GM23338 (cell line): Measurements from ENCODE around the gene FAM20A. TPM values are rescaled to one million over a fixed set of nuclear protein-coding genes. Genes with fewer than 3 reads are reported as not detected.

Experiments used
- ATAC-seq: fragments of 200-7000 bp; cut with Tn5 transposase; 3 replicates; pipeline ENCODE4 v1.9.1; 2020
- DNase-seq: peaks from one replicate; pipeline ENCODE4 v3.0.0-alpha.2; 2015; ENCODE audit warnings: low spot score
- H2AFZ ChIP-seq: fragments of 200-600 bp; sonication (generic); 2 replicates; pipeline ENCODE4 v1.8.0; 2016; ENCODE audit warnings: antibody characterized with exemption, mild to moderate bottlenecking, moderate library complexity
- H3F3A ChIP-seq: fragments of 200-600 bp; sonication (generic); replicated peaks from 2 replicates; pipeline ENCODE4 v1.8.0; 2017; ENCODE audit warnings: antibody characterized with exemption, mixed run types, low read depth
- H3K27ac ChIP-seq: fragments of 200-600 bp; sonication (generic); 2 replicates; pipeline ENCODE4 v1.6.1; 2016; ENCODE audit warnings: low read depth
- H3K27me3 ChIP-seq: fragments of 200-600 bp; sonication (generic); 2 replicates; pipeline ENCODE4 v1.8.0; 2016; ENCODE audit warnings: mild to moderate bottlenecking, mixed run types, moderate library complexity; ENCODE audit not compliant: insufficient read depth
- H3K36me3 ChIP-seq: fragments of 200-600 bp; sonication (generic); 2 replicates; pipeline ENCODE4 v1.8.0; 2016; ENCODE audit warnings: mild to moderate bottlenecking; ENCODE audit not compliant: insufficient read depth
- H3K4me1 ChIP-seq: fragments of 200-600 bp; sonication (generic); 2 replicates; pipeline ENCODE4 v1.8.0; 2016; ENCODE audit warnings: mild to moderate bottlenecking, moderate library complexity; ENCODE audit not compliant: insufficient read depth
- H3K4me2 ChIP-seq: fragments of 200-600 bp; sonication (generic); 2 replicates; pipeline ENCODE4 v1.7.1; 2017; ENCODE audit warnings: mixed run types
- H3K4me3 ChIP-seq: fragments of 200-600 bp; sonication (generic); 2 replicates; pipeline ENCODE4 v1.6.1; 2016; ENCODE audit warnings: mixed run types
- H3K79me2 ChIP-seq: fragments of 200-600 bp; sonication (generic); replicated peaks from 2 replicates; pipeline ENCODE4 v1.8.0; 2017; ENCODE audit warnings: mild to moderate bottlenecking; ENCODE audit not compliant: insufficient read depth
- H3K9me2 ChIP-seq: fragments of 200-600 bp; sonication (generic); 2 replicates; pipeline ENCODE4 v1.8.0; 2017; ENCODE audit not compliant: insufficient read depth
- H4K20me1 ChIP-seq: fragments of 200-600 bp; sonication (generic); replicated peaks from 2 replicates; pipeline ENCODE4 v1.8.0; 2017; ENCODE audit warnings: mild to moderate bottlenecking; ENCODE audit not compliant: insufficient read depth
- H3K27ac Mint-ChIP-seq: 2 replicates; pipeline ENCODE4 v1.8.0; 2020; ENCODE audit warnings: inconsistent platforms, mild to moderate bottlenecking, moderate library complexity, mixed read lengths
- H3K27me3 Mint-ChIP-seq: 3 replicates; pipeline ENCODE4 v1.8.0; 2022; ENCODE audit warnings: low read depth, mild to moderate bottlenecking, moderate library complexity, mixed read lengths, inconsistent platforms; ENCODE audit not compliant: insufficient read depth, poor library complexity
- H3K36me3 Mint-ChIP-seq: 3 replicates; pipeline ENCODE4 v1.8.0; 2021; ENCODE audit warnings: low read depth, mild to moderate bottlenecking, inconsistent platforms, moderate library complexity, mixed read lengths
- H3K4me1 Mint-ChIP-seq: 3 replicates; pipeline ENCODE4 v1.8.0; 2020; ENCODE audit warnings: mild to moderate bottlenecking, inconsistent platforms, mixed read lengths
- H3K4me3 Mint-ChIP-seq: 3 replicates; pipeline ENCODE4 v1.8.0; 2021; ENCODE audit warnings: moderate library complexity, mild to moderate bottlenecking, inconsistent platforms, mixed read lengths
- H3K9me3 Mint-ChIP-seq: 3 replicates; pipeline ENCODE4 v1.8.0; 2020; ENCODE audit warnings: moderate library complexity, mild to moderate bottlenecking, inconsistent platforms, mixed read lengths
- CREB1 ChIP-seq: fragments of 250-450 bp; sonication (Bioruptor Pico); IDR thresholded peaks from 2 replicates; pipeline ENCODE4 v1.5.0; 2020; ENCODE audit warnings: low read depth, mild to moderate bottlenecking, moderate library complexity
- CTCF ChIP-seq, 2 experiments: fragments of 200-600 bp in 1 of 2; sonication (generic) in 1 of 2; conservative IDR thresholded peaks; 2 replicates each; pipeline versions ENCODE4 v1.5.1 to v1.6.1; 2016 to 2017; ENCODE audit warnings: antibody characterized with exemption in 2 of 2, low read depth in 2 of 2, mild to moderate bottlenecking in 2 of 2, moderate library complexity in 1 of 2
- ETS1 ChIP-seq: IDR thresholded peaks from 2 replicates; pipeline ENCODE4 v1.6.1; 2016; ENCODE audit warnings: antibody characterized with exemption
- EZH2 ChIP-seq: fragments of 200-600 bp; sonication (generic); IDR thresholded peaks from one replicate; pipeline ENCODE4 v1.8.0; 2017; ENCODE audit warnings: antibody characterized with exemption, mild to moderate bottlenecking, low read depth; ENCODE audit not compliant: unreplicated experiment
- EZH2phosphoT487 ChIP-seq: fragments of 200-600 bp; sonication (generic); IDR thresholded peaks from one replicate; pipeline ENCODE4 v1.8.1; 2018; ENCODE audit warnings: antibody characterized with exemption; ENCODE audit not compliant: unreplicated experiment
- JUNB ChIP-seq: IDR thresholded peaks from one replicate; pipeline ENCODE4 v1.6.1; 2016; ENCODE audit warnings: antibody characterized with exemption; ENCODE audit not compliant: unreplicated experiment
- NANOG ChIP-seq: IDR thresholded peaks from 2 replicates; pipeline ENCODE4 v1.6.1; 2016; ENCODE audit warnings: antibody characterized with exemption, borderline replicate concordance
- POLR2AphosphoS5 ChIP-seq: IDR thresholded peaks from 2 replicates; pipeline ENCODE4 v1.6.1; 2016; ENCODE audit warnings: antibody characterized with exemption, low read depth
- REST ChIP-seq: IDR thresholded peaks from one replicate; pipeline ENCODE4 v1.6.1; 2018; ENCODE audit warnings: antibody characterized with exemption; ENCODE audit not compliant: unreplicated experiment
- ZNF331 ChIP-seq: fragments of 250-450 bp; sonication (Bioruptor Pico); IDR thresholded peaks from 2 replicates; pipeline ENCODE4 v1.5.0; 2020; ENCODE audit warnings: low read depth, mild to moderate bottlenecking, moderate library complexity
- polyA plus RNA-seq: library from polyadenylated mRNA; unstranded; fragments of >200 nt; fragmentation: Nextera tagmentation; extraction: Ambion mirVana; gene quantifications from 2 replicates; pipeline ENCODE4 v1.2.1, GENCODE V29; 2016
- total RNA-seq: library from RNA; depleted of rRNA; stranded (reverse); fragments of >200 nt; shearing (Covaris generic); gene quantifications from 2 replicates; pipeline ENCODE4 v1.2.3, GENCODE V29; 2014

Gene FAM20A
- total and polyA plus RNA-seq, 2 experiments from 2014 or later: 1.3 to 1.6 TPM

GRCh38 chr17:68641276-68642117 is 40.3 kb upstream of the FAM20A start:
- Mint-ChIP-seq H3K27me3 (no peaks in the 10 kb centered on the region), H3K36me3 (no peaks in the 10 kb centered on the region), H3K4me1 (no peaks in the 10 kb centered on the region), H3K9me3 (no peaks in the 10 kb centered on the region), H3K27ac (no peak overlapping the region), H3K4me3 (no peak overlapping the region)
- H3F3A ChIP-seq: no peaks in the 10 kb centered on the region
- H2AFZ ChIP-seq: 0 out of 2 replicates have a peak overlapping the region, but pooled peaks have one; percentile 72
- no peak overlapping the region for H3K4me3 ChIP-seq
- no peak overlapping the region for H3K27ac ChIP-seq
- no peaks in the 10 kb centered on the region for H4K20me1 ChIP-seq
- H3K4me1 ChIP-seq: no peaks in the 10 kb centered on the region
- 0 out of 2 replicates have a peak, but pooled peaks cover 2% of the 10 kb centered on the region for H3K36me3 ChIP-seq
- H3K9me2 ChIP-seq: peaks cover 5% of the 10 kb centered on the region
- TF ChIP-seq ZNF331: no peak
- no peak for TF ChIP-seq EZH2phosphoT487
- no peak for TF ChIP-seq NANOG
- no peak for TF ChIP-seq EZH2
- TF ChIP-seq ETS1: no peak
- no peak for TF ChIP-seq POLR2AphosphoS5
- no peak for TF ChIP-seq REST
- TF ChIP-seq CTCF (conservative IDR thresholded peaks at IDR 0.05; ENCODE audit: low read depth in 2 of 2): no peak
- TF ChIP-seq JUNB: no peak
- TF ChIP-seq CREB1 (CRISPR knock-in tag): no peak
- ATAC-seq (no peak), DNase-seq (no peak)
- H3K27me3 ChIP-seq: no peaks in the 10 kb centered on the region
- no peaks in the 10 kb centered on the region for H3K79me2 ChIP-seq
- no peak overlapping the region for H3K4me2 ChIP-seq
